Measurements from ENCODE around the gene CYP2R1.

The CYP2R1 gene, protein sequence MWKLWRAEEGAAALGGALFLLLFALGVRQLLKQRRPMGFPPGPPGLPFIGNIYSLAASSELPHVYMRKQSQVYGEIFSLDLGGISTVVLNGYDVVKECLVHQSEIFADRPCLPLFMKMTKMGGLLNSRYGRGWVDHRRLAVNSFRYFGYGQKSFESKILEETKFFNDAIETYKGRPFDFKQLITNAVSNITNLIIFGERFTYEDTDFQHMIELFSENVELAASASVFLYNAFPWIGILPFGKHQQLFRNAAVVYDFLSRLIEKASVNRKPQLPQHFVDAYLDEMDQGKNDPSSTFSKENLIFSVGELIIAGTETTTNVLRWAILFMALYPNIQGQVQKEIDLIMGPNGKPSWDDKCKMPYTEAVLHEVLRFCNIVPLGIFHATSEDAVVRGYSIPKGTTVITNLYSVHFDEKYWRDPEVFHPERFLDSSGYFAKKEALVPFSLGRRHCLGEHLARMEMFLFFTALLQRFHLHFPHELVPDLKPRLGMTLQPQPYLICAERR

DNA sequence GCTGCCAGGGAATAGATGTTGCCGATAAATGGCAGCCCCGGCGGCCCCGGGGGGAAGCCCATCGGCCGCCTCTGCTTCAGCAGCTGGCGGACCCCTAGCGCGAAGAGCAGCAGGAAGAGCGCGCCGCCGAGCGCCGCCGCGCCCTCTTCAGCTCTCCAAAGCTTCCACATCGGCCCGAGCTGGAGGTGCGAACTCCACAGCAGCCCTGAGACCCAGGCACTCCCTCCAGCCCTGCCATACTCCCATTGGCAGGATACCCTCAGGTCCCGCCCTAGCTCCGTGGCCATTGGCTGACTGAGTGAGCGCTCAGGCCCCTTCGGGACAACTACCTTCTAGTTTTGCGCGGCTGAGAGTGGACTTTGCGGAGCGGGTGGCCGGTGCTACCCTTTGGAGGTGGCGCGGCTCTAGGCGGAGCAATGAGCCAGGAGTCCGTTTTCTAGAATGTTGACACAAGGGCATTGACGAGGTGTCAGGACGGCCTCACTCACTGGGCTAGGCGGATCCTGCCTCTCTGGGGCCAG lies at the start of gene CYP2R1:
TSS of gene CYP2R1 (minus strand) at position 196 of the 521 bp plus-strand sequence. CDS start at position 170, 26 bp downstream.
- peak; percentile 89 to 90 for DNase-seq

DNA sequence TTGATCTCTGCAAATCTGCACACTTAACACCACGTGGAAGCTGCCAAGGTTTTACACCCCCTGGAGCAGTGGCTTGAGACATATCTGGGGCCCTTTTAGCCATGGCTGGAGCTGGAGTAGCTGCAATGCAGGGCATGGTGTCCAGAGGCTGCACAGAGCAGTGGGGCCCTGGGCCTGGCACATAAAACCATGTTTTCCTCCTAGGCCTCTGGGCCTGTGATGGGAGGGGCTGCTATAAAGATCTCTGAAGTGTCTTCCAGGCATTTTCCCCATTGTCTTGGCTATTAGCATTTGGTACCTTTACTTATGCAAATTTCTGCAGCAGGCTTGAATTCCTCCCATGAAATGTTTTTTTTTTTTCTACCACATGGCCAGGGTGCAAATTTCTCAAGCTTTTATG lies 46.9 kb upstream of the CYP2R1 start:
- DNase-seq, result no peak

DNA sequence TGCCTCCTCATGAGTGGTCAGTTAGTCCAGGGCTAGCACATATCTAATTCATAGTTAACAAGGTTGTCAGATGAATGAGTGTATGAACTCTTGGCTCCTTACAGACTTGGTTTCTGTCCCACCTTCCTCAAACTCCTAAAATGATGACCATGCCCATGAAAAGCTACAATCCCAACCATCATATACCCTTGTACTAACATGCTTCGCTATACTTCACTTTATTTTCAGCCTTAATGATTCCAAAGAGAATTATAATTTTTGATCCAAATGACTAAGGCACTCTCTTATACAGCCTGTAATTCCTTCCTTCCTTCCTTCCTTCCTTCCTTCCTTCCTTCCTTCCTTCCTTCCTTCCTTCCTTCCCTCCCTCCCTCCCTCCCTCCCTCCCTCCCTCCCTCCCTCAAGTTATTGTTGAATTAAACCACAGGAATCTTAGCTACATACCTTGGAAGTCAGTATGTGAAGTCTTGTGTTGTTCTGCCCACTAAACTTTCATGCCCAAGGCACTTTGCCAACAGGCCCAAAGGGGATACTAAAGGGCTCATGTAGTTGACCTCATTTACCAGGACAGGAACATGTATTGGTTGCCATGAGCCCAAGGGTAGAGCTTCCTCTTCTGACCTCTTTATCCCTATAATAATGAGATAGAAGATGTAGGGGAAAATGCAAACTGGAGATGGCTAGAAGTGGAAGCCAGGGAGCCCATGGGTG lies 42.8 kb upstream of the CYP2R1 start:
- DNase-seq, result no peak

DNA sequence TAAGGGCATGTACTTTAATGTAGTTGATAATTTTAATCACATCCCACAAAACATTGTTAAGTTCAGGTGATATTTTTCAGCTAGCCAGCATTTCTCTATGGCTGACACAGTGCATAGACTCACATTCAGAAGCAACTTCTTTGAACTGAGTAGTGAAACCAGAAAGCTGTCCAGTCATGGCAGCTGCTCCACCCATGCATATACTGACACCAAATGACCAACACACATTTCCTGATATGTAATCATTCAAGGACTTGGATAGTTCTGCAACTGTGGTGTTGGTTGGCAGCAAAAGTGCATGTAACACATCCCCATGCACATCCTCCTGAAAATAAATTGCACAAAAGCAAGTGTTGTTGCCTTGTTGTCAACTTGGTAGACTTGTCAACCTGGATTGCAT lies 40.4 kb upstream of the CYP2R1 start:
- no peak for DNase-seq

DNA sequence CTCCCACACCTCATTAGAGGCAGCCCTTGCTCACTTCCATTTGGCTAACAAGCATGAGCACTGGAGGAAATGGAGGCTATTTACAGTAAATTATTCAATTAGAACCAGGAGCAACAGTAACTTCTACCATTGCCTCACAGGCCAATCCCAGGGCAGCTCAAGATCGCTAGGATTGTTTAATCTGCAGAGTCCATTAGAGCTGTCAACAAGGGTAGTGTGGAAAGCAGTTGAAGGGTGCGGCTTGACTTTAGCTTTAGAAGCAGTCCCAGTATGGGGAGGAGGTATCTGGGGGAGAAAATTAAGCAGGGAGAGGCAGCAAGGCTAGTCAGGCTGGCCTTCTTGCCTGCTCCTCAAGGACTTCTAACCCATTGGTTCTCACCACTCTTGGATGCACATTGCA lies 38.3 kb upstream of the CYP2R1 start:
- no peak for DNase-seq

DNA sequence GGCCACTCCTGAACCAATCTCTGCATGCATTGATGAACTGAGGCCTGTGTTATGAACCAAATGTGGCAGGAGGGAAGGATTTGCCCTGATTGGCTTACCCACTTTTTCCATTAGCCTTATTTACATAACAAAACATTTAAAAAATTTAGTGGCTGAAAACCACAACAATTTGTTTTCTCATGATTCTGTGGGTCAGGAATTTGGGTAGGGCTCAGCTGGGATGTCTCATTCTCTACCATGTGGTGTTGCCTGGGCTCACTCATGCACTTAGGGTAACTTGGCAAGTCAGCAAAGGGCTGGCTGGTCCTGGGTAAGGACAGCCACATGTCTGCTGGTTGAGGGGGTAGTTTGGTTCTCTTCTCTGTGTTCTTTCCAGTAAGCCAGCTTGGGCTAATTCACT lies 35.1 kb upstream of the CYP2R1 start:
- DNase-seq, result no peak

DNA sequence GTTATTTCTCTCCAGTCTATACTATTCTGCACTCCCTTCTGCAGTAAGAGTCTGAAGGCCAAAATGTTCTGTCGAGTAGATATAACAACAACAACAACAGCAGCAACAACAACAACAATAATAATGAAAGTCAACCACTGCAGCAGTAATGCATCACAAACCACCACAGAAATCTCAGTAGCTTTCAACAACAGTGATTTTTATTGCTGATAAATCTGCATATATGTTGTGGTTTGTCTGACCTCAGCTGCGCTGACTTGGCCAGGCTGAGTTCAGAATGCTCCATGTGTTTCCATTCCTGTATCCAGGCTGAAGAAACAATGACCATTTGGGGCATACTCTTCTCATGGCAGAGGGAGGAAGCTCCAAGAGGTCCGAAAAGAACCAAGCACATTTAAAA lies 32.3 kb upstream of the CYP2R1 start:
- DNase-seq, result no peak

DNA sequence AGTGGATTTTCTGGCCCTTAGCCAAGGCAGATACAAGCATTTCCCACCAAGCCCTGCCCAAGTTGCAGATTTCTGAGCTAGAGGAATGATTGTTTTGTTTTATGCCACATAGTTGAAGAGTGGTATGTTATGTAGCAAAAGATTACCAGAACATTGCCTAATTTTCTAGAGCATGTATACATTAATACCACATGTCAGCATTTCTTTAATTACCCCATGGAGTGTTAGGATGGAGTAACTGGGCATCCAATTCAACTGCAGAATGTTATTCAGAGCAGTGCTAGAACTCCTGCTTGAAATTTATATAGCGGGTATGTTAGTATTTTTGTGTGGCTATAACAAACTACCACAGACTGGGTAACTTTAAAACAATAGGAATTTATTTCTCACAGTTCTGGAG lies 24.4 kb upstream of the CYP2R1 start:
- DNase-seq, result no peak

DNA sequence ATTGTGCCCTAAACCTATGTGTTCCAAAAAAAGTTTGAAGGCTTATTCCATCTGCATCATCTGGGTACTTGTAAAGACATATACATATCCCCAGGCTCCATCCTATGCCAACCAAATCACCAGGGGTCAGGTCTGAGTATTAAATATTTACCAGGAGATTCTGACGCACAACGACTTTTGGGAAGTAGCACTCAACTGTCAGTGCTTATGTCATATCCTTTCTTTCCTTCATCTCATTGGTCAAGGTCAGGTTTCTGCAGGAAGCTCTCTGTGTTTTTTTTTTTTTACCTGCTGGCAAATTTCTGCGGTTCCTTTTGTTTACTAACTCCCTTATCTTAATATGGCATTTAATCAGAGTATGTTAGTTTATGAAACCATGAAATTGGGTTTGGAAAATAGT lies 22.5 kb upstream of the CYP2R1 start:
- no peak for DNase-seq

DNA sequence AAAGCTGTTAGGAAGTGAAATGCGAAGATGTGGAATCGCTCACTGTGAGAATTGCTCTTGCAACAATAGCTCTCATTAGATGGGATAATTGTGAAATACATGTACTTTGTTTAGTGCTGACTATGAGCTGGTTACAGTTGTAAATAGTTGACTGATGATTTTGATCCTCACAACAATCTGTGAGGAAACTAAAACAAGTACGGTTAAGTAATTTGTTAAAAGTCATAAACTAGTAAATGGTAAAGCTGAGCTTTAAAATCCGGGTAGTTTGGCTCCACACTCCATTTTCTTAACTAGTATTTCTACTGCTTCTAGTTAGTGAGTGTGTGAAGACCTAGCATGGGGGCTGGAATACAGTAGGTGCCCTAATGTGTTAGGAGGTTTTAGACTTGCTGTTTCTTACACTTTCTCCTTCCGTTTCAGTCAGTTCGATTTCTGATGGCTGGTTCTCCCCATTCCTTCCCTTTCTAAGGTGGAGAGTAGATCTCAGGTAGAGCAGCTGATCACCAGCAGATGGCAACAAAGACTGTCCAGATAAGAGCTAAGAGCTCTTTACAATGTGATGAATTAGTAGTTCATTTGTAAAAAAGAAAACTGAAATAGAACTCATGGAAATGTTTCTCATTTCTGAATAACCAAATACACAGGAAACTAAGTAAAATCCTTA lies 16.3 kb upstream of the CYP2R1 start:
- DNase-seq, result peak; percentile 23 to 48

DNA sequence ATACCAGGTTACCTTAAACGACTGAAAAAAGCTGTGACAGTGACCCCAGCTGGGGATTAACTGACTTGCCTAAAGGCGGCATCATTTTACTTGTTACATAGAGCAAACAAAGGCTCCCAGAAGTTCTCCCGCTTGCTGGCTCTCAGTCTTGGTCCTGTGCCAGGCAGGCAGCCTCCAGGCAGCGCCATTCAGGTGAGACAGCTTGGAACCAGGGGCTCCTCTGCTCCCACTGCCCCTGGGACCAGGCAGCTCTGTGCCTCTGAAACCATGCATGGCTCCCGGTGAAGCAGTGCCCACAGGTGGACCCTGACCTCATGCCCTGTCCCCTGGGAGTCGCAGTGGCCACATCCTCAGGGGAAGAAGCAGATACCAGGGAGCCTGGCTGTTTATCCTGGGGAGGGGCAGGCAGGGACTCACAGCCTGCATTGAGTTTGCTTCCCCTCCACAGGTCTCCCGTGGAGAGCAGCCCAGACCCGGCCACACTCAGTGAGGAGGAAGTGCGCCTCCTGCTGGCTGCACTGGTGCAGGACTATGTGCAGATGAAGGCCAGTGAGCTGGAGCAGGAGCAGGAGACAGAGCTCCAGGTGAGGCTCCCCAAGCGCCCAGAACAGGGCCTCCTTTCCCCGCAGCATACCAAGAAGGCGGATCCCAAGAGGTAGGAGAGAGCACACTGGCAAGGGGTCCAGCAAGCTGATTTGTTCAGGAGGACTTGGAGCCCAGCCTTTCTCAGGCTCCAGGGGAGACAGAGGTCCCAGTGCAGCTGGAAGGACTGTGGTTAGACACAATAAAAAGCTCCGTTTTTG lies 15.6 kb upstream of the CYP2R1 start:
- DNase-seq, result peak; percentile 84 to 89

DNA sequence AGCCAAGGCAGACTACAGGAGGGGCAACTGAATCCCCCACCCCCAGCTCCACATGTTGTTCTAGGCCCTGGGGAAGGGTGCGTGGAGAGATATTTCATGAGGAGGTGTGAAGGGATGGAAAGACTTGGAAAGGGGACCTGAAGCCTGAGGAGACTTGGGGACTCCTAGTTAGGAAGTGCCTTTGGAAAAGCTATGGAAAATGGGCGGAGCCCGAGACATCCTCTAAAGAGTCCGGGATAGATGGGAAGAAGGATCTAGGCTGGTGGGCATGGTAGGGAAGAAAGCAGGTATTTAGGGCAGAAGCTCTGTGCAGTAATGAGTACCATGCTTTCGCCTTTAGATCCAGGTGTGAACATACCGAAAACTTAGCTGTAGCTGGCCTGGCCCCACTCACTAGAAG lies 15.0 kb upstream of the CYP2R1 start:
- no peak for DNase-seq

DNA sequence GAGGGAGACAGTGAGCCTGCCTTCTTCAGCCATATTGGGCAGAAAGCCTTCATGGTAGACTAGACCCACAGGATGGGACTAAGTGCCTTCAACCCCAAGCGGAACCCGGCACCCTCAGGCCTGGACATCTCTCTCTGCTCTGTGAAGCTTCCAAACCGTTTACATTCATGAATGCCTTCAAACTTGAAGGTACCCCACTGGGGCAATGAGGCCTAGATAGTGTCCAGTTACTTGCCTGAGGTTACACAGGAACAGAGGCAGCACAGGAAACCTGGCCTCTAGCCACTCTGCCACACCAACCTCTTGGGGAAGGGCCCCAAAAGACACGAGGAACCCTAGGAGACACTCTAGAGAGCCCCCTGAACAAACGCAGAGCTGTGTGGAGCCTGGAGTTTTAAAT lies 14.5 kb upstream of the CYP2R1 start:
- DNase-seq, result no peak

DNA sequence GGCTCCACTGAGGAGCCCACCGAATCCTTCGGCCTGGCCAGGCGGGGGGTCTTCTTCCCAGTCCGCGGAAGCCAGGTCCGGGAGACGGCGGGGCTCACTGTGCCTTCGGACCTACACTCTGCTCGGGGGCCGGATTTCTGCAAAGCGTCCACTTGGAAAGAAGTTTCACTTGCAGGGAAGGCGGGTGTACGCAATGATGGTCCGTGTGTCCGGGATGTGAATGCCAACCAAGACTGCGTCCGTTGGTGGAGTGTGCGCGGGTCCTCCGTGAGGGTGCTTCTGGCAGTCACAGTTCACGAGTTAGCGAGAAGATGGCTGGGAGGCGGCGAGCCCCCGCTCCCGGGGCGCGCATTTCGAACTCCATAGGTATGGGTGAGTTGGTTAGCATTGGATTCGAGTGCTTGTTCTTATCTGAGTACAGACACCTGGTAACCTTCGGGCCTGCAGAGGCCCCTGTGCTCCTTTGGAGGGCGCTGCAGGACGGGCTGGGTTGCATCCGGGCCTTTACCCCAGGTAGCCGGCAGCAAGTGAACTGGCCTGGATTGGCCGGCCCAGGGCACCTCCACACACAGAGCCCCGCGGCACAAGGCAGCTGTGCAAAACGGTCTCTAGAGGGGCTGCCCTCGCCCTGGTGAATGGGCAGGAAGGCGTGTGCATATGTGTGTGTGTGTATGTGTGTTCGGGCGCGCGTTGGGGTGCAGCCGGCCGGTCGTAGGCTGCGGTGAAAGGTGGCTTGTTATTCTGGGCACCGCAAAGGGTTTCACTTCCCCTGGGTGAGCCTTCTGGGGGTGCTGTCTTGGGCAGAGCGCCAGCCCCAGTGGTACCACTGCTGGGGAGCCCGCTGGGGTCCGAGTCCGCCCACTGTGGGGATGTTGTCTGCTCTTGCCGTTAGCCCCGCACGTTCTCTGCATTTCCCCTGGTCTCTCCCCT lies 13.3 kb upstream of the CYP2R1 start:
- DNase-seq, result peak; percentile 55 to 61

DNA sequence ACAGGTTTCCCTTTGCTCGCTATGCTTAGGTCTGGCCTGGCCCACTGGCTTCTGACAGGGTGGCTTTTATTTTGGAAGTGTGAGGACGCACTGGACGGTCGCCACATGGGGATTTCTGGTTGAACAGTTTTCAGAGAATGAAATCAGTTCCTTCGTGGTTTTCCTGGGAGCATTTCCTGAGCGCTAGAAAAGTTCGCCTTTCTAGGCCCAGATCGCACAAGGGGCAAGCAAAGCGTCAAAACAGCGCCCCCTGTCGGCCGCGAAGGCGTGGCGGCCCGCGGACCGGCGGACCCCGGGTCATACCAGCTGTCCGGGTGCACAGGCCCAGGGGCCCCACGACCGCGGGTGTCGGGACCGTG lies 12.7 kb upstream of the CYP2R1 start:
- DNase-seq, result peak; percentile 77 to 84

DNA sequence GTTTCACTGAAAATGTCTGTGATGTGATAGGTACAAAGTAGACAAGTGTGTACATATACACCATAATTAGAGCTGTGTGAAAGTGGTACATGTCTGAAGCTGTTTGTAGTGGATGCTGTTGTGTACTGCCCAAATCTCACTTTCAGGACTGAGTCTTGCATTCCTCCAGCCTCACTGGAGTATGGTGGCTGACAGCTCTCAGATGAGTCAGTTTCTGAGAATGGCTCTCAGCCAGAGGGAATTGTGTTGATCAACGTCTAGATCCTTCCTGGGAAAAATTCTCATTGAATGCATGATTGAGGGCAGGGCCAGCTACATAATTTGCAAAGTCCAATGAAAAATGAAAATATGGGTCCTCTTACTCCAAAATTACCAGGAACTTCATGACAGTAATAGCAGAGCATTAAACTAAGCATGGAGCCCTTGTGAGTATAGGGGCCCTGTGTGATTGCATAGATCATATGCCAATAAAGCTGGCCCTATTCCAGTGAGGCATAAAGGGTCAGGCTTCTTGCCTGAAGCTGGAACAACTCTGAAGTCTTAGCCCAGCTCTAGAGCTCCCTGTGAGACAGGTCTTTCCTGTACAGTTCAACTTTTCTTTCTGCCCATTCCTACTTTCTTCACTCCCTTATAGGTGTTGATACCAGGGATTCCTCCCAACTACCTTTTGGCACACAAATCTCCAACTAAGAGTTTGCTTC lies 10.8 kb upstream of the CYP2R1 start:
- no peak for DNase-seq

DNA sequence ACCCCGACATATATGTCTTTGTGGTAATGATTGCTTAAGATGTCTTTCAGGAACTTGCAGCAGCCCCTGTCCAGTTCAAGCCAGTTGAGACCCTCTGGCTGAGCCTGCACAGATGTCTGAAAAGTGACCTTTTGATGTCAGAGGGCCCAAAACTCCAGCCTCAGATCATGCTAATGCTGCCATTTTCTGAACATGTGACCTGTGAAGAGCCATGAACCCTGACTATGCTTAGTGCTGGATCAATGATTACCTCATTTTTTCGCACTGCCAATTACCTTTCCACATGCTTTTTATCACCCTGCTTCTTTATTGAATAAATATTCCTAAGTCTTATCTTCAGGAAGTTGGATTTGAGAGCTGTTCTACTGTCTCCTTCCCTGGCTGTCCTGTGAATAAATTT lies 6.9 kb upstream of the CYP2R1 start:
- no peak for DNase-seq

DNA sequence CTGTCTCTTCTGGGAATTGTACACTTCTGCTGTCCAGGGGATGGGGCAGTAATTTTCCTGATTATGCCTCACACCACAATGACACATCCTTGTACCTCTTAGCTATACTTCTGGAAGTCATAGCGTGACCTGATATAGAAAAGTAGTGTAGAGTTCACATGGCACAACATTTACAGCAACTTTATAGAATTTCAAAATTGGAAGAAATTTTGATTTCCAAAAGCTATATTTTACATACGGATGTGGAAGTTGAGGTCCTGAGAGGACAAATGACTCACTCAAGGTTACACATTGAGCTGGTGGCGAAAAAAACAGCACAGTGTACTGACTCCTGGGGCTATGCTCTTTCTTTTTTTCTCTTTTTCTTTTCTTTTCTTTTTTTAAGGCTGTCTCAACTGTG lies 6.3 kb upstream of the CYP2R1 start:
- DNase-seq, result no peak

DNA sequence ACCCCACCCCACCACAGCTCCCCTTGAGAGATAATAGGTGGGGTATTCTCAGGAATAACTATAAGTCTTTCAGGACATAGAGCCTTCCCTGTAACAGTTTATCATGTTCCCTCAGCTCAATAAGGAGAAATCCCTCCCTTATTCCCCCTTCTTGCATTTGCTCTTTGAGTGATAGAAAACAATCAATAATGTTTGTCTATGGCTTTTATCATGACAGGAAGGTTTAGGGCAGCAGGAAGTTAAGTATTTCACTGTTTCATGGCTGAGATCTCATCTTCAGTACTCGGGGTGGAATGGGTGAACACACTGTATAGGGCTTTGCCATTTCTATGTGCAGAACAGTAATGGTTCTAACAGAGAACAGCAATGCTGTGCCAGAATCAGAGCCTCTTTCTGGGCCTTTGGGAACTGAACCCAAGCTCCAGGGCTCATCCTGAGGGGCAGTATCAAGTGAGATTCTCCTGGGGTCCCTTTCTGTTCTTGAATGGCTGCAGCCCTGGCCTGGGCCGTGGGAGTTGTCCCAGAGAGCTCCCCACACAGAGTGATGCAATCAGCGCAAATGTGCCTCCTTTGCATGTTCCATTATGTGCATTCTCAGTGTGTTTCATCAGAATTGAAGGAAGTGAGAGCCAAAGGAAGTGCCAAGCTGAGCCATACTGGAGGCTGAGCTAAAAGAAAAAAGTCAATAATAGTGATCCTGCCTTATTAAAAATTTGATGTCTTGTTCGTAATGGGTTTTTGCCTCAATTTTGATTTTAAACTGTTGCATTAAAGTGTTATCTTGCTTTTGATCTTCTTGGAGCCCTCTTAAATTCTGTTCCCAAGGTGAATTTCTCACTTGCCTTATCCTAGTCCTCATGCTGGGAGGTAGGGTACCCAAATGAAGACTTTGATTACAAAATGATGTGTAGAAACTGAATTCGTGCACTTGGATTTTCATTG lies 2.9 kb upstream of the CYP2R1 start:
- DNase-seq, result no peak

DNA sequence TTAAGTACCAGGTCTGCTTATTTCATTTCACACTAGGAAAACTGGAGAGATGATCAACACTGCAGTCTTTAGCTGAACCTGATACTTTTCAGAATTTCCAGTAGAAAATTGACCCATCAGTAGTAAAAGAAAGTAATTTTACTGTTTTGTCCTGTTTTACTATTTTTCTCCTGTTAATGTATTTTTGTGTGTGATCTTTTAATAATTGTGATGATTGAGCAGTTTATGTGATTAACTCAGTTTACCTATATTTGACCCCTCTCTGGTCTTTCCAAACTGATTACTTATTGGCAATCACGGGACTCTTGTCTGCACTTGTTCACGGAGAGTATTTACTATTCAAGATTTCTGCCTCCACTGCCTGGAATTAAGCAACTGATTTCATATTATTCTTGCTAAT lies 546 bp upstream of the CYP2R1 start:
- no peak for DNase-seq

Measured in activated CD4-positive, alpha-beta T cell treated with anti-CD3 and anti-CD28 coated beads for 4 hours (primary cell).